ENCODE results near the gene SLC11A2. TPM values are rescaled to one million over a fixed set of nuclear protein-coding genes. Genes with fewer than 3 reads are reported as not detected.

Gene SLC11A2
- total and polyA plus RNA-seq, 2 of the 4 experiments (the other 2 are of a cell fraction): 28.0 to 45.3 TPM

DNA sequence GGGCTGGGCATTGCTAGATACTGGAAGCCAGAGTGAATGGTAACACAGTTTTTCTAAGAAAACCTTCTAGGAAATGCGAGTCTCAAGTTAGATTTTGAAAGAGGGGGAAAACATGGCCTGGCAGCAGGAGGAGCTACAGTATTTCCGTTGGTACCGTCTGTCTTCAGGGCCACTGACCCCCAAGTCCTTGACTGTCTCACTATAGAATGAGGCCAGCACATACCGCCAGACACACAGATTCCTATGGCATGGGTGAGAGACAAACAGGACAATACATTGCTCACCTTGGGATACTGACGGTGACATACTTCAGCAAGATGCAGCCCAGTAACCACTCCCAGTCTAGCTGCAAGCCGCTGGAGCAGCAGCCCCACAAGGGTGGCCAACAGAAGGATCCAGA is 21.7 kb downstream of the SLC11A2 start:
- Histone ChIP-seq H3K14ac (replicated peaks; ENCODE audit: low read depth, low read length) (no peak overlapping the region), H4K5ac (ENCODE audit: low read depth, low read length) (no peak overlapping the region), H3K27me3 (ENCODE audit: control insufficient read depth, insufficient read depth, low read length) (no peaks in the 10 kb centered on the region), H3K18ac (ENCODE audit: low read depth, low read length) (no peak overlapping the region), H3K4me3 (ENCODE audit: insufficient read depth, low read depth, low read length) (no peak overlapping the region), H3K9me3 (ENCODE audit: control insufficient read depth, insufficient read depth, low read length) (no peaks in the 10 kb centered on the region), H2AFZ (replicated peaks; ENCODE audit: low read length, poor library complexity) (no peak overlapping the region), H3K9me1 (ENCODE audit: insufficient read depth, low read length) (peaks cover 5% of the 10 kb centered on the region; the same call in 1 of the 2 replicates), H3K56ac (ENCODE audit: extremely low read depth, insufficient read depth, low read length) (no peak overlapping the region), H2AK5ac (ENCODE audit: low read depth, low read length) (no peak overlapping the region), H3K4me2 (ENCODE audit: low read depth, low read length) (no peak overlapping the region), H4K20me1 (ENCODE audit: insufficient read depth, low read length) (no peaks in the 10 kb centered on the region), H4K8ac (ENCODE audit: low read depth in 2 of 2, low read length in 2 of 2) (no peak overlapping the region), H2AK9ac (replicated peaks; ENCODE audit: low read depth, low read length, poor library complexity) (no peak overlapping the region), H3K9ac (ENCODE audit: low read depth, low read length) (no peak overlapping the region), H2BK120ac (ENCODE audit: low read depth, low read length) (no peak overlapping the region), H2BK15ac (ENCODE audit: low read depth, low read length) (no peak overlapping the region), H3K23ac (ENCODE audit: low read depth, low read length) (no peak overlapping the region), H2BK20ac (ENCODE audit: low read depth, low read length) (no peak overlapping the region), H3K4me1 (ENCODE audit: control insufficient read depth, insufficient read depth, low read length) (peaks cover 5% of the 10 kb centered on the region), H3K79me1 (ENCODE audit: low read depth in 1 of 2, low read length in 2 of 2) (peaks cover 4 to 28% of the 10 kb centered on the region in 2 experiments; a peak in 3 of 4 replicates), H3K27ac (ENCODE audit: insufficient read depth, low read length) (no peak overlapping the region), H2BK5ac (ENCODE audit: low read depth, low read length, poor library complexity, severe bottlenecking) (no peak overlapping the region), H4K91ac (ENCODE audit: insufficient read depth, low read depth, low read length) (no peak overlapping the region), H3K4ac (ENCODE audit: low read depth, low read length) (no peak overlapping the region), H3K36me3 (ENCODE audit: control insufficient read depth, insufficient read depth, low read length) (peaks cover 27% of the 10 kb centered on the region)
- no TSS peak for BruUV-seq (replicated peaks)
- ChIA-PET CTCF (interaction anchor here (1.6 kb wide), 1 partner anchor 24 kb away, joined by 4 read pairs; no protein-coding TSS in a partner anchor), POLR2A (ENCODE audit: unreplicated experiment) (no interaction called here)
- ATAC-seq (ENCODE audit: low read depth): no peak
- TF ChIP-seq, protein P1, sequence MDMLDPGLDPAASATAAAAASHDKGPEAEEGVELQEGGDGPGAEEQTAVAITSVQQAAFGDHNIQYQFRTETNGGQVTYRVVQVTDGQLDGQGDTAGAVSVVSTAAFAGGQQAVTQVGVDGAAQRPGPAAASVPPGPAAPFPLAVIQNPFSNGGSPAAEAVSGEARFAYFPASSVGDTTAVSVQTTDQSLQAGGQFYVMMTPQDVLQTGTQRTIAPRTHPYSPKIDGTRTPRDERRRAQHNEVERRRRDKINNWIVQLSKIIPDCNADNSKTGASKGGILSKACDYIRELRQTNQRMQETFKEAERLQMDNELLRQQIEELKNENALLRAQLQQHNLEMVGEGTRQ (IDR thresholded peaks at IDR 0.05; ENCODE audit: low read depth, low read length): no peak
- TF ChIP-seq CHD1 (IDR thresholded peaks at IDR 0.05; ENCODE audit: low read depth, low read length) (no peak), CEBPB (IDR thresholded peaks at IDR 0.05; ENCODE audit: low read depth, low read length) (no peak), BHLHE40 (IDR thresholded peaks at IDR 0.05; ENCODE audit: low read depth, low read length) (no peak), RCOR1 (IDR thresholded peaks at IDR 0.05; ENCODE audit: insufficient replicate concordance, low read length) (no peak), MAZ (IDR thresholded peaks at IDR 0.05; ENCODE audit: borderline replicate concordance, low read depth, low read length) (no peak), CTCF (conservative IDR thresholded peaks at IDR 0.05; ENCODE audit: low read depth, low read length) (no peak), POLR2A (IDR thresholded peaks at IDR 0.05; ENCODE audit: low read depth, low read length) (no peak), RFX5 (IDR thresholded peaks at IDR 0.05; ENCODE audit: low read depth, low read length) (no peak), MXI1 (IDR thresholded peaks at IDR 0.05; ENCODE audit: borderline replicate concordance, low read depth, low read length) (no peak), FOS (IDR thresholded peaks at IDR 0.05; ENCODE audit: low read depth, low read length) (no peak), NFE2L2 (IDR thresholded peaks at IDR 0.05; ENCODE audit: low read depth, low read length) (no peak), SMC3 (IDR thresholded peaks at IDR 0.05; ENCODE audit: low read depth, low read length) (no peak), RAD21 (IDR thresholded peaks at IDR 0.05; ENCODE audit: low read length) (no peak)
- TF ChIP-seq, protein P2, sequence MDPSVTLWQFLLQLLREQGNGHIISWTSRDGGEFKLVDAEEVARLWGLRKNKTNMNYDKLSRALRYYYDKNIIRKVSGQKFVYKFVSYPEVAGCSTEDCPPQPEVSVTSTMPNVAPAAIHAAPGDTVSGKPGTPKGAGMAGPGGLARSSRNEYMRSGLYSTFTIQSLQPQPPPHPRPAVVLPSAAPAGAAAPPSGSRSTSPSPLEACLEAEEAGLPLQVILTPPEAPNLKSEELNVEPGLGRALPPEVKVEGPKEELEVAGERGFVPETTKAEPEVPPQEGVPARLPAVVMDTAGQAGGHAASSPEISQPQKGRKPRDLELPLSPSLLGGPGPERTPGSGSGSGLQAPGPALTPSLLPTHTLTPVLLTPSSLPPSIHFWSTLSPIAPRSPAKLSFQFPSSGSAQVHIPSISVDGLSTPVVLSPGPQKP (IDR thresholded peaks at IDR 0.05; ENCODE audit: borderline replicate concordance, low read depth, low read length): no peak
- intact Hi-C loops (cut with micrococcal nuclease) (no loop called here), in situ Hi-C loops (cut with MboI; ENCODE audit: low sequenced_read_pairs) (no loop called here), dilution Hi-C loops (cut with HindIII; ENCODE audit: low sequenced_read_pairs, unreplicated experiment) (no loop called here)
- DNase-seq: no peak
- 90% methylated on average over 2 of the region's 6 CpGs; no CpG with 5 or more reads in 1 of the 2 experiments for WGBS, 2 experiments (ENCODE audit: extremely low coverage in 2 of 2, insufficient read length in 1 of 2)
